WTC11 (cell line): ENCODE results near the gene MORN2. TPM values are rescaled to one million over a fixed set of nuclear protein-coding genes. Genes with fewer than 3 reads are reported as not detected.
"Not testable (repeated sequence)": the region's sequence is repeated elsewhere in the genome, so short reads cannot be mapped to it uniquely, and the experiment has no call there.

Source experiments
- ATAC-seq: fragments of 200-7000 bp; cut with Tn5 transposase; 2 replicates; pipeline ENCODE4 v1.10.0; 2021; ENCODE audit warnings: mild to moderate bottlenecking, moderate library complexity
- CTCF ChIA-PET: fragments of 300-600 bp; sonication (Branson Sonifier 250); formaldehyde crosslinking; loops from one replicate; lab custom pipeline; 2021; ENCODE audit warnings: antibody characterized with exemption; lab: Charles Lee
- POLR2A ChIA-PET: fragments of 350-600 bp; sonication (Branson Sonifier 250); formaldehyde crosslinking; loops from one replicate; lab custom pipeline; 2021; ENCODE audit warnings: antibody characterized with exemption; lab: Charles Lee
- DNase-seq: peaks from one replicate; pipeline ENCODE4 v3.0.0; 2021; ENCODE audit warnings: low spot score
- H3K27ac Mint-ChIP-seq: 2 replicates; pipeline ENCODE4 v1.8.0; 2021; ENCODE audit warnings: mixed read lengths
- H3K27me3 Mint-ChIP-seq: 2 replicates; pipeline ENCODE4 v1.8.0; 2021; ENCODE audit warnings: low read depth, mild to moderate bottlenecking, moderate library complexity, mixed read lengths
- H3K36me3 Mint-ChIP-seq: 2 replicates; pipeline ENCODE4 v1.8.0; 2021; ENCODE audit warnings: mixed read lengths
- H3K4me1 Mint-ChIP-seq: 2 replicates; pipeline ENCODE4 v1.8.0; 2022; ENCODE audit warnings: mixed read lengths
- H3K4me3 Mint-ChIP-seq: 2 replicates; pipeline ENCODE4 v1.8.0; 2021; ENCODE audit warnings: mild to moderate bottlenecking, moderate library complexity, mixed read lengths
- H3K9me3 Mint-ChIP-seq: 2 replicates; pipeline ENCODE4 v1.8.0; 2021; ENCODE audit warnings: mixed read lengths
- ATF1 ChIP-seq: sonication (generic); formaldehyde crosslinking; IDR thresholded peaks from 2 replicates; pipeline ENCODE4 v1.8.1; 2023; ENCODE audit warnings: mild to moderate bottlenecking, moderate library complexity, missing genetic modification reagents
- CBFB ChIP-seq: sonication (generic); formaldehyde crosslinking; IDR thresholded peaks from 2 replicates; pipeline ENCODE4 v1.8.1; 2022; ENCODE audit warnings: mild to moderate bottlenecking, low read depth, missing genetic modification reagents
- GRHL2 ChIP-seq: fragments of 250-450 bp; sonication (Bioruptor Pico); IDR thresholded peaks from 2 replicates; pipeline ENCODE4 v1.8.0; 2022; ENCODE audit warnings: mild to moderate bottlenecking, moderate library complexity; ENCODE audit not compliant: insufficient replicate concordance, severe bottlenecking
- HMGA2 ChIP-seq: fragments of 250-450 bp; sonication (Bioruptor Pico); IDR thresholded peaks from 2 replicates; pipeline ENCODE4 v1.4.0; 2021; ENCODE audit warnings: mild to moderate bottlenecking, moderate library complexity
- KAT7 ChIP-seq: sonication (generic); formaldehyde crosslinking; IDR thresholded peaks from 2 replicates; pipeline ENCODE4 v1.8.1; 2023; ENCODE audit warnings: missing genetic modification reagents, mild to moderate bottlenecking, borderline replicate concordance
- NR1H2 ChIP-seq: sonication (generic); formaldehyde crosslinking; IDR thresholded peaks from 2 replicates; pipeline ENCODE4 v1.9.0; 2021; ENCODE audit warnings: mild to moderate bottlenecking, moderate library complexity, missing genetic modification reagents
- NR2C2 ChIP-seq: sonication (generic); formaldehyde crosslinking; IDR thresholded peaks from 2 replicates; pipeline ENCODE4 v1.8.0; 2022; ENCODE audit warnings: mild to moderate bottlenecking, missing genetic modification reagents
- NR3C1 ChIP-seq: sonication (generic); formaldehyde crosslinking; conservative IDR thresholded peaks from 2 replicates; pipeline ENCODE4 v1.8.1; 2023; ENCODE audit warnings: low read depth, mild to moderate bottlenecking, missing genetic modification reagents
- OVOL2 ChIP-seq: fragments of 250-450 bp; sonication (Bioruptor Pico); IDR thresholded peaks from 2 replicates; pipeline ENCODE4 v1.9.0; 2021; ENCODE audit warnings: mild to moderate bottlenecking, borderline replicate concordance
- PRRX2 ChIP-seq: fragments of 250-450 bp; sonication (Bioruptor Pico); IDR thresholded peaks from 2 replicates; pipeline ENCODE4 v1.8.0; 2021; ENCODE audit warnings: mild to moderate bottlenecking
- RELA ChIP-seq: sonication (generic); formaldehyde crosslinking; IDR thresholded peaks from 2 replicates; pipeline ENCODE4 v1.8.1; 2022; ENCODE audit warnings: missing genetic modification reagents, mild to moderate bottlenecking, borderline replicate concordance
- RORB ChIP-seq: fragments of 250-450 bp; sonication (Bioruptor Pico); IDR thresholded peaks from 2 replicates; pipeline ENCODE4 v1.9.0; 2021; ENCODE audit warnings: mild to moderate bottlenecking
- TEAD1 ChIP-seq: sonication (generic); formaldehyde crosslinking; IDR thresholded peaks from 2 replicates; pipeline ENCODE4 v1.8.0; 2022; ENCODE audit warnings: mild to moderate bottlenecking, missing genetic modification reagents
- ZNF121 ChIP-seq: sonication (generic); formaldehyde crosslinking; IDR thresholded peaks from 2 replicates; pipeline ENCODE4 v1.8.0; 2023; ENCODE audit warnings: missing genetic modification reagents
- ZNF263 ChIP-seq: sonication (generic); formaldehyde crosslinking; IDR thresholded peaks from 2 replicates; pipeline ENCODE4 v1.8.1; 2022; ENCODE audit warnings: low read depth, mild to moderate bottlenecking, moderate library complexity, missing genetic modification reagents
- ZNF317 ChIP-seq: sonication (generic); formaldehyde crosslinking; IDR thresholded peaks from 2 replicates; pipeline ENCODE4 v1.8.1; 2023; ENCODE audit warnings: low read depth, mild to moderate bottlenecking, moderate library complexity, missing genetic modification reagents, borderline replicate concordance
- total RNA-seq: library from RNA; stranded (reverse); gene quantifications from 3 replicates; pipeline ENCODE4 v1.2.3, GENCODE V29; 2021
- TF ChIP-seq, protein P1 (sequence below): sonication (generic); formaldehyde crosslinking; IDR thresholded peaks from 2 replicates; pipeline ENCODE4 v1.8.0; 2023; ENCODE audit warnings: missing genetic modification reagents, mild to moderate bottlenecking, borderline replicate concordance
- TF ChIP-seq, protein P2 (sequence below): sonication (generic); formaldehyde crosslinking; conservative IDR thresholded peaks from 2 replicates; pipeline ENCODE4 v1.8.1; 2022; ENCODE audit warnings: mild to moderate bottlenecking, missing genetic modification reagents
- TF ChIP-seq, protein P3 (sequence below): sonication (generic); formaldehyde crosslinking; IDR thresholded peaks from 2 replicates; pipeline ENCODE4 v1.8.0; 2022; ENCODE audit warnings: mild to moderate bottlenecking, missing genetic modification reagents

MORN2 gene
- total RNA-seq, 1 experiment from 2014 or later = 5.9 TPM

DNA sequence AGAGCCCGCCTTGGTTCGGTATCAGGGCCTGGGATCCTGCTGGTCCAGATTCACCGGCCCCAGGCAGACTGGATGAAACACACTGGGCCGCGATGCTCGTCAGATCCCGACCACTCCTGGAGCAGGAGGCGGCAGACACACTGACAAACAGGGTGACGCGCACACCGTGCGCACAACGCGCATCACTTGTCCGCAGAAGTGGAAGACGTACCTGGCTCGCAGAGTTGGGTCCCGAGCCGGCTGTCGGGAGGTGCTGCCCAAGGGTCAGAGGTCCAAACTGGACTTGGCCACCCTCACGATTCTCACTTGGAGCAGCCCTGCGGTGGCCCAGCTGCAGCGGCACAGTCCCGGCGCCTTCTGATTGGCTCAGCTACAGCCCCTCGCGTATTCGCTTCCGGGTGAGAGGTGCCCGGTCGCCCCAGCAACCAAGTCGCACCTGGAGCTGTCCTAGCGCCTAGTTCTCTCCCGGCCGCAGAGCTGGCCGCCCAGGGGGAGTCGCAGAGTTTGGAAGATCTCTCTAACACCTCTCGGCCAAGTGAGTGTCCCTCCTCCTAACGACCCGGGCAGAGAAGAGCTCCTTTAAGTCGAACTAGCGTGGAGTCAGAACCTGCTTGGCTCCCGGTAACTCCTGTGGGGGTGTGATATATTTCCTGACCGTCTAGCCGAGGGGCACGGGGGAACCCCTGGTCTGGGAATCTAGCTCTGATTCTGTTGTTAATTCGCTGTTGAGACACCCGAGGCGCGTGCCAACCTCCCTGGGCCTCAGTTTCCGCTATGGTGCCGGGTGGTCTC lies at the start of gene MORN2, which contains the start of gene DHX57 (continued):
- TF ChIP-seq, protein P1, sequence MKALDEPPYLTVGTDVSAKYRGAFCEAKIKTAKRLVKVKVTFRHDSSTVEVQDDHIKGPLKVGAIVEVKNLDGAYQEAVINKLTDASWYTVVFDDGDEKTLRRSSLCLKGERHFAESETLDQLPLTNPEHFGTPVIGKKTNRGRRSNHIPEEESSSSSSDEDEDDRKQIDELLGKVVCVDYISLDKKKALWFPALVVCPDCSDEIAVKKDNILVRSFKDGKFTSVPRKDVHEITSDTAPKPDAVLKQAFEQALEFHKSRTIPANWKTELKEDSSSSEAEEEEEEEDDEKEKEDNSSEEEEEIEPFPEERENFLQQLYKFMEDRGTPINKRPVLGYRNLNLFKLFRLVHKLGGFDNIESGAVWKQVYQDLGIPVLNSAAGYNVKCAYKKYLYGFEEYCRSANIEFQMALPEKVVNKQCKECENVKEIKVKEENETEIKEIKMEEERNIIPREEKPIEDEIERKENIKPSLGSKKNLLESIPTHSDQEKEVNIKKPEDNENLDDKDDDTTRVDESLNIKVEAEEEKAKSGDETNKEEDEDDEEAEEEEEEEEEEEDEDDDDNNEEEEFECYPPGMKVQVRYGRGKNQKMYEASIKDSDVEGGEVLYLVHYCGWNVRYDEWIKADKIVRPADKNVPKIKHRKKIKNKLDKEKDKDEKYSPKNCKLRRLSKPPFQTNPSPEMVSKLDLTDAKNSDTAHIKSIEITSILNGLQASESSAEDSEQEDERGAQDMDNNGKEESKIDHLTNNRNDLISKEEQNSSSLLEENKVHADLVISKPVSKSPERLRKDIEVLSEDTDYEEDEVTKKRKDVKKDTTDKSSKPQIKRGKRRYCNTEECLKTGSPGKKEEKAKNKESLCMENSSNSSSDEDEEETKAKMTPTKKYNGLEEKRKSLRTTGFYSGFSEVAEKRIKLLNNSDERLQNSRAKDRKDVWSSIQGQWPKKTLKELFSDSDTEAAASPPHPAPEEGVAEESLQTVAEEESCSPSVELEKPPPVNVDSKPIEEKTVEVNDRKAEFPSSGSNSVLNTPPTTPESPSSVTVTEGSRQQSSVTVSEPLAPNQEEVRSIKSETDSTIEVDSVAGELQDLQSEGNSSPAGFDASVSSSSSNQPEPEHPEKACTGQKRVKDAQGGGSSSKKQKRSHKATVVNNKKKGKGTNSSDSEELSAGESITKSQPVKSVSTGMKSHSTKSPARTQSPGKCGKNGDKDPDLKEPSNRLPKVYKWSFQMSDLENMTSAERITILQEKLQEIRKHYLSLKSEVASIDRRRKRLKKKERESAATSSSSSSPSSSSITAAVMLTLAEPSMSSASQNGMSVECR (CRISPR knock-in tag) = peak; percentile 71; the same call in 1 of the 2 replicates
- TF ChIP-seq NR2C2 (CRISPR knock-in tag) (peak; percentile 97), TEAD1 (no peak), ZNF317 (CRISPR knock-in tag) (no peak), NR1H2 (no peak), RORB (CRISPR knock-in tag) (no peak), CBFB (CRISPR knock-in tag) (no peak)
- TF ChIP-seq, protein P2, sequence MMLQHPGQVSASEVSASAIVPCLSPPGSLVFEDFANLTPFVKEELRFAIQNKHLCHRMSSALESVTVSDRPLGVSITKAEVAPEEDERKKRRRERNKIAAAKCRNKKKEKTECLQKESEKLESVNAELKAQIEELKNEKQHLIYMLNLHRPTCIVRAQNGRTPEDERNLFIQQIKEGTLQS = no peak

DNA sequence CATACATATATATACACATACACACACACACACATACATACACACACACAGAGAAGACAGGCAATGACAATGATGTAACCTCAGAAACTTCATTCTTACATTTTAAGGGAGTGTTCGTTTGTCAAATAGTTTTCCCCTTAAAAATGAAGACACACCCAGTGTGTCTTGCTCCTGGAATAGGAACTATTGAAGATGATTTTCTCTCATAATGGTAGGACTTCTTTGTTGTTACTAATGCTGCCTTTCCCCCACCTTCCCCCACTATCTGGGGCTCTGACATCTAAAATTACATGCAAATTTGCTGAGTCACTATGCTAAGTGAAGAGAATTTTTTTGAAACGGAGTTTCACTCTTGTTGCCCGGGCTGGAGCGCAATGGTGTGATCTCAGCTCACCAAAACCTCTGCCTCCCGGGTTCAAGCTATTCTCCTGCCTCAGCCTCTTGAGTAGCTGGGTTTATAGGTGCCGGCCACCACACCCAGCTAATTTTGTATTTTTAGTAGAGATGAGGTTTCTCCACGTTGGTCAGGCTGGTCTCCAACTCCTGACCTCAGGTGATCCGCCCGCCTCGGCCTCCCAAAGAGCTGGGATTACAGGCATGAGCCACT lies 48.1 kb upstream of the MORN2 start:
- H3K4me3 Mint-ChIP-seq, H3K27me3 Mint-ChIP-seq, H3K4me1 Mint-ChIP-seq, DNase-seq, H3K9me3 Mint-ChIP-seq, ATAC-seq: not testable (repeated sequence)
- Mint-ChIP-seq H3K36me3 (peaks cover 30% of the 10 kb centered on the region), H3K27ac (peak overlapping the region; percentile 85)
- ChIA-PET CTCF (interaction anchor here (1.3 kb wide), 1 partner anchor 246 kb away, joined by 3 read pairs; no protein-coding TSS in a partner anchor), POLR2A (interaction anchor here (0.7 to 1.2 kb wide), 2 partner anchors 76 to 329 kb away, joined by 3 to 4 read pairs; partner anchors contain the start of gene SRSF7)

DNA sequence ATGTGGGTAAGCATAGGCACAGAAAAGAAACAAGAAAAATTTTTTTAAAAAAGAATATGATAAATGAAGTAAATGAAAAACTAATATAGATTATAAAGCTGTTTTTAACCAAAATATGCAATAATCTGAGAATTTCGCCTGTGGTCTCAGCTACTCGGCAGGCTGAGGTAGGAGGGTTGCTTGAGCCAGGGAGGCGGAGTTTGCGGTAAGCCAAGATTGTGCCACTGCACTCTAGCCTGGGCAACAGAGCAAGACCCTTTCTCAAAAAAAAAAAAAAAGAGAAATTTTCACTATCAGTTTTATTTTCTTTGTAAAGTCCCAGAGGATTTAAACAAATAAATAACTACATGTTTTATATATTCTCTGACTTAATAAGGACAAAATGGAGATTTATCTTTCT lies 47.3 kb upstream of the MORN2 start:
- no peak for ATAC-seq
- Mint-ChIP-seq H3K4me3 (no peak overlapping the region), H3K4me1 (peaks cover 8% of the 10 kb centered on the region; the same call in 1 of the 2 replicates), H3K9me3 (no peaks in the 10 kb centered on the region), H3K36me3 (peaks cover 26% of the 10 kb centered on the region), H3K27ac (no peak overlapping the region), H3K27me3 (no peaks in the 10 kb centered on the region)
- ChIA-PET POLR2A (interaction anchor here (0.7 to 1.2 kb wide), 2 partner anchors 69 to 77 kb away, joined by 3 read pairs; partner anchors contain the start of gene SRSF7), CTCF (interaction anchor here (0.5 kb wide), 1 partner anchor 374 kb away, joined by 3 read pairs; no protein-coding TSS in a partner anchor)
- no peak for DNase-seq
- TF ChIP-seq GRHL2 = no peak
- TF ChIP-seq HMGA2 (CRISPR knock-in tag) = no peak
- no peak for TF ChIP-seq NR3C1
- TF ChIP-seq, protein P3, sequence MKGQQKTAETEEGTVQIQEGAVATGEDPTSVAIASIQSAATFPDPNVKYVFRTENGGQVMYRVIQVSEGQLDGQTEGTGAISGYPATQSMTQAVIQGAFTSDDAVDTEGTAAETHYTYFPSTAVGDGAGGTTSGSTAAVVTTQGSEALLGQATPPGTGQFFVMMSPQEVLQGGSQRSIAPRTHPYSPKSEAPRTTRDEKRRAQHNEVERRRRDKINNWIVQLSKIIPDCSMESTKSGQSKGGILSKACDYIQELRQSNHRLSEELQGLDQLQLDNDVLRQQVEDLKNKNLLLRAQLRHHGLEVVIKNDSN (CRISPR knock-in tag) = no peak
- TF ChIP-seq ZNF121 (CRISPR knock-in tag) = peak; percentile 65; the same call in 1 of the 2 replicates
- no peak for TF ChIP-seq ZNF263

DNA sequence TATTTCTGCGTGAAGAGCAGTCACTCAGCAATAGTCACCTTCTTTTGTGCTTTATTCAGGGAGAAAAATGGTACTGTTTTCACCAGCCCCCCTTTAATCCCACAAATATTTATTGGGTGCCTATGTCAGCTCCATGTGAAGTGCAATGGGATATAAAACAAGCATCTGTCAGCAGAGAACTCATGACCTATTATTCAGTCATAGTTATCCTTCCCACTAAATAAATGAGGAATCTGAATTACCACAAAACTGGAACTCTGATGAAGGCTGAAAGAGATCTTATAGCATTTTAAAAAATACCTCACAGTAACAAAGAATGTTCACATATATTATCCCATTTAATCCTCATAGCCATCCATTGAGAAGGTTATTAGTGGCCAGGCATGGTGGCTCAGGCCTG lies 45.8 kb upstream of the MORN2 start:
- Mint-ChIP-seq H3K9me3 (no peaks in the 10 kb centered on the region), H3K27me3 (no peaks in the 10 kb centered on the region), H3K27ac (no peak overlapping the region), H3K4me3 (no peak overlapping the region), H3K4me1 (peaks cover 8% of the 10 kb centered on the region; the same call in 1 of the 2 replicates), H3K36me3 (peaks cover 26% of the 10 kb centered on the region)
- no peak for ATAC-seq
- CTCF ChIA-PET = no interaction called here
- POLR2A ChIA-PET = no interaction called here
- DNase-seq = no peak
- no peak for TF ChIP-seq ATF1
- TF ChIP-seq, protein P2 = no peak
- TF ChIP-seq PRRX2 (CRISPR knock-in tag) = no peak
- no peak for TF ChIP-seq OVOL2 (CRISPR knock-in tag)
- TF ChIP-seq RELA (CRISPR knock-in tag) = no peak
- TF ChIP-seq KAT7 (CRISPR knock-in tag) = no peak
- TF ChIP-seq, protein P1 (CRISPR knock-in tag) = no peak
